Cardiac fibroblast (primary cell): ENCODE data around the gene WWTR1.
A peak's percentile ranks its signal among the peaks of the same experiment; 100 is the strongest.

Experiments used
- DNase-seq, 2 donors: peaks; one replicate each; pipeline versions ENCODE4 v3.0.0 to v3.0.0-alpha.2; 2010; ENCODE audit warnings: low read depth in 2 of 2
- H3K4me3 ChIP-seq, 2 donors: replicated peaks in 1 of 2; 1 replicate in 1 of 2; 2 replicates in 1 of 2; pipeline ENCODE4 v1.5.1; 2011; ENCODE audit warnings: low read depth in 2 of 2, low read length in 2 of 2, mild to moderate bottlenecking in 2 of 2, moderate library complexity in 1 of 2
- TF ChIP-seq, protein P1 (sequence below): IDR thresholded peaks from one replicate; pipeline ENCODE4 v1.5.1; 2011; ENCODE audit warnings: low read depth, mild to moderate bottlenecking, low read length, inconsistent platforms

Gene WWTR1

DNA sequence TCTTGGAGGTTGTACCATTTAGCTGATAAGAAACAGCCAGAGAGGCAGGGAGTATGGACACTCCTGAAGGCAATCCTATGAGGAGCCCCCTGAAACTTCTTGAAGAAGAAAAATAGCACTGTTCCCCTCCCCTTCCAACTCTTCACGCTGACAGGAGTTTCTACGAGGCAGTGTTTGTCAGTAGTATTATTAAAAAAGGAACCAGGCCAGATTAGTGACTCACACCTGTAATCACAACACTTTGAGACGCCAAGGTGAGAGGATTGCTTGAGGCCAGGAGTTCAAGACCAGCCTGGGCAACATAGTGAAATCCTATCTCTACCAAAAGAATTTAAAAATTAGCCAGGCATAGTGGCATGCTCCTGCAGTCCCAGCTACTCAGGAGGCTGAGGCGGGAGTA lies 38.7 kb downstream of the WWTR1 start:
- no peak for DNase-seq
- no peak overlapping the region for H3K4me3 ChIP-seq
- TF ChIP-seq, protein P1, sequence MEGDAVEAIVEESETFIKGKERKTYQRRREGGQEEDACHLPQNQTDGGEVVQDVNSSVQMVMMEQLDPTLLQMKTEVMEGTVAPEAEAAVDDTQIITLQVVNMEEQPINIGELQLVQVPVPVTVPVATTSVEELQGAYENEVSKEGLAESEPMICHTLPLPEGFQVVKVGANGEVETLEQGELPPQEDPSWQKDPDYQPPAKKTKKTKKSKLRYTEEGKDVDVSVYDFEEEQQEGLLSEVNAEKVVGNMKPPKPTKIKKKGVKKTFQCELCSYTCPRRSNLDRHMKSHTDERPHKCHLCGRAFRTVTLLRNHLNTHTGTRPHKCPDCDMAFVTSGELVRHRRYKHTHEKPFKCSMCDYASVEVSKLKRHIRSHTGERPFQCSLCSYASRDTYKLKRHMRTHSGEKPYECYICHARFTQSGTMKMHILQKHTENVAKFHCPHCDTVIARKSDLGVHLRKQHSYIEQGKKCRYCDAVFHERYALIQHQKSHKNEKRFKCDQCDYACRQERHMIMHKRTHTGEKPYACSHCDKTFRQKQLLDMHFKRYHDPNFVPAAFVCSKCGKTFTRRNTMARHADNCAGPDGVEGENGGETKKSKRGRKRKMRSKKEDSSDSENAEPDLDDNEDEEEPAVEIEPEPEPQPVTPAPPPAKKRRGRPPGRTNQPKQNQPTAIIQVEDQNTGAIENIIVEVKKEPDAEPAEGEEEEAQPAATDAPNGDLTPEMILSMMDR = no peak

DNA sequence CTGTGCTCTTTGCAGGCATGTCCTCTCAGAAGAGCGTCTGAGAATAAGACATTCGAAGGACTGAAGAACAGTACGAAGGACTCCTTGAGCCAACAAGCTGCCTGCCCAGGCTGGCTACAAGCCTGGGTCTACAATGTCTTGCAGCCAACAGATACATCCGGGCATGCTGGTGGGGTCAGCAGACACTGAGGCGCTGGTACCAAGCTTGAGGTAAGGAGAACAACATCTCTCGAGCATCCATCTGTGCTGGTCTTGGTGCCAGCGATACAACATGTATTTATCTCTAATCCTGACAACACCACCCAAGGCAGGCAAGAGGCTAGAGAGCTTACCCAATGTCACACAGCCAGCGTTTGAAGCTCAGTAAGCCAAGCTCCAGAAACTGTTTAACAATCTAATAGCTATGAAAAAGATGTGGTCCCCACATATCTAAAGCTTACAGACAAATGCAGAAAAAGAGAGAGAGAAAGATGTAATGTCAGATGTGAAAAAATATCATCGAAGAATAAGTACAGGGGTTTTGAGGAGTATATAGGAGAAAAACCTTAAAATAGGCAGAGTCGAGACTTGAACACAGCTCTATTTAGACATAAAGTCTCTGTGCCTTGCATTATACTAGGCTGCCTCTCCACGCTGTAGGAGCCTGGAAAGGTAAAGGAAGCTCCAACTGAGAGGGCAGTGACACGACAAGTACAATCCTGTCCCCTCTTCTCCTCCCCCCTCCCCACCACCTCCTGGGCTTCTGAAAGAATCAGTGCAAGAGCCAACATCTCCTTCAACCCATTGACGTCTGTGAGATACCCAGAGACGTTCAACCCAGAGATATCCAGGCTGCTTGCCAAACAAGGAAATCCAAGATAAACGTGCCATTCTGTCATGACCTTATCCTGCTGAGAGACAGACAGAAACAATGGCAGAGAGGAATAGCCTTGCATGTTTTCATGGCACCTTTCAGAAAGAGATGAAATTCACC lies 39.4 kb downstream of the WWTR1 start:
- peak; percentile 34 to 88 for DNase-seq
- no peak overlapping the region for H3K4me3 ChIP-seq
- TF ChIP-seq, protein P1 = no peak

DNA sequence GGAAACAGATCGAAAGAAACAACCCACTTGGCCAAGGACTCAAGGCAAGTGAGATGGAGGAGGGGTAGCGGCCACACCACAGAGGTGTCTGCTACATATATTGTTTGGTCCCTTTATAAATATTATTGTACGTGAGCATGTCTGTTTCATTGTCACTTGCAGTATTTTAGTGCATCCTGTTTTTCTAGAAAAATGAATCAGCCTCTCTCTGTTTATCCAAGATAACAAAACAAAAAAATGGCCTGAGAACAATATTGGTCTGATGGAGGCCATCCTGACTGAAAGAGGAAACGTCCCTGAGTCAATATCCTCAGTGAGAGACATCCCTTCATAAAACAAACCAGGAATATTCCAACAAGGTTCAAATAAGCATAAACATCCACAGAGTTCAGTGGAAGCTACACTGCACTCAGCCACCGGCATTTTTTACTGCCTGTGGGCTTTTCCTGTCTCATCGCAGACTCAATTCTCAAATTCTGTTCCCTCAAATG lies 42.0 kb downstream of the WWTR1 start:
- TF ChIP-seq, protein P1 = no peak
- peak; percentile 60 to 76 for DNase-seq

DNA sequence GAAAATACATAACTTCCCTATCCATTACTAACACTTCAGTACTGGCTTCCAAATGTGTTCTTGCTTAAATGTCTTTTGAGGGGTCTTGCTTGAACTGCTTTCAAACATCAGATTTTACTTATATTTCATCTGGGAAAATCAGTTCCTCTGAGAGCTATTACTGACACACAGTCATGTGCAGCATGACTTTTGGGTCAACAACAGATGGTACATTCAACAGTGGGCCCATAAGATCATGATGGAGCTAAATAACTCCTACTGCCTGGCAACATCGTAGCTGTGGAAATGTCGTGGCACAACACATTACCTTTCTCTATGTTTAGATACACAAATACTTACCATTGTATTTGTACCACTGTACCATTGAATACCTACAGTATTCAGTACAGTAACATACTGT lies 43.8 kb downstream of the WWTR1 start:
- DNase-seq = no peak
- no peak overlapping the region for H3K4me3 ChIP-seq
- TF ChIP-seq, protein P1 = no peak

More for the DNA sequence above, 42.0 kb downstream of the WWTR1 start:
- H3K4me3 ChIP-seq = peak overlapping the region in 1 of 2 donors; percentile 11

- DNase-seq = no peak
- no peak overlapping the region for H3K4me3 ChIP-seq
- TF ChIP-seq, protein P1 = no peak
Observed at GRCh38 chr3:149612456-149612855, 45.4 kb downstream of the WWTR1 start.

DNA sequence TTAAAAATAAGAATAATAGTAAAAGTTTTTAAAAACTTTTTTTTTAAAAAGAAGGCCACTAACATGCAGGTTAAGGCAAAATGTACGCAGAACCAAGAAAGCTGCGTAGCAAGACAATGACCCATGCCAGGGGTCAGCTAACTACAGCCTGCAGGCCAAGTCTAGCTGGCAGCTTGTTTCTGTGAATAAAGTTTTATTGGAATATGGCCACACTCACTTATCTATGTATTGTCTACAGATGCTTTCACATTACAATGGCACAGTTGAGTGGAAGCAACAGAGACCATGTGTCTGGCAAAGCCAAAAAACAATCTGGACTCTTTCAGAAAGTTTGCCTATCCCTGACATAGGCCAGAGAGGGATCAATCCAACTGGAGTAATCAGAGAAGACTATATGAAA lies 46.7 kb downstream of the WWTR1 start:
- no peak overlapping the region for H3K4me3 ChIP-seq
- no peak for DNase-seq
- TF ChIP-seq, protein P1 = no peak
